Loucy (cell line): ENCODE results near the gene GPR39.

Source experiments
- EZH2phosphoT487 ChIP-seq: fragments of 200-600 bp; IDR thresholded peaks from 2 replicates; pipeline ENCODE4 v1.6.1; 2018; ENCODE audit warnings: antibody characterized with exemption, mild to moderate bottlenecking, moderate library complexity, borderline replicate concordance
- TF ChIP-seq, protein P1 (sequence below): fragments of 200-600 bp; sonication (generic); conservative IDR thresholded peaks from 2 replicates; pipeline ENCODE4 v1.5.1; 2014; ENCODE audit warnings: mild to moderate bottlenecking, antibody characterized with exemption, low read length

DNA sequence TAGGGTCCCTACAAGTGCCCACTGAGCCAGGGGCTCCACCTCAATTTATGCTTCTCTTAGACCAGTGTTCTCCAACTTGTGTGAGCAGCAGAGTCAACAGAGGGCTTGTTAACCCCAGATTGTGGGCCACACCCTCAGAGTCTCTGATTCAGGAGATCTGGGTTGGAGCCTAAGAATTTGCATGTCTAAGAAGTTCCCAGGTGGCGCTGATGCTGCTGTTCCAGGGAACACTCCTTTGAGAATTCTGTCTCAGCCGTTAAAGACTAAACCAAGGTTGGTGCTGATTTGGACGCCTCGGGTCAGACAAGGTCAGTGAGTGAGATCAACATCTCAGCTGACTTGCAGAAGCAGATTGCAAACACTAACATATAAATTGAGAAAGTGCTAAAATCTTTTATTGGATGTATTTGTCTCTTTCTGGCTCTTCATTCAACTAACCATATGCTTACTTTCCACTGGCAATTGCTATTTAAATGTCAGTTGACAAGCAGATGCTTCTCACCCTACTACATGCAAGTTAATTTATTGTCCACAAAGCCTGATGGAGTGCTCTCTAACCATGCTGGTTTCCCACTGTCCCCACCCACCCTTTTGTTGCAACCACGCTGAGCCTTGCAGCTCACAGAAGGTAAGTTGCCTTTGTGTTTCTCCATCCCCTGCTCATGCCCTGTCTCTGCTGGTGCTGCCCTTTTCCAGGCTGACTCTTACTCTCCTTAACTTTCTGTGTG is 221.9 kb downstream of the GPR39 start:
- TF ChIP-seq, protein P1, sequence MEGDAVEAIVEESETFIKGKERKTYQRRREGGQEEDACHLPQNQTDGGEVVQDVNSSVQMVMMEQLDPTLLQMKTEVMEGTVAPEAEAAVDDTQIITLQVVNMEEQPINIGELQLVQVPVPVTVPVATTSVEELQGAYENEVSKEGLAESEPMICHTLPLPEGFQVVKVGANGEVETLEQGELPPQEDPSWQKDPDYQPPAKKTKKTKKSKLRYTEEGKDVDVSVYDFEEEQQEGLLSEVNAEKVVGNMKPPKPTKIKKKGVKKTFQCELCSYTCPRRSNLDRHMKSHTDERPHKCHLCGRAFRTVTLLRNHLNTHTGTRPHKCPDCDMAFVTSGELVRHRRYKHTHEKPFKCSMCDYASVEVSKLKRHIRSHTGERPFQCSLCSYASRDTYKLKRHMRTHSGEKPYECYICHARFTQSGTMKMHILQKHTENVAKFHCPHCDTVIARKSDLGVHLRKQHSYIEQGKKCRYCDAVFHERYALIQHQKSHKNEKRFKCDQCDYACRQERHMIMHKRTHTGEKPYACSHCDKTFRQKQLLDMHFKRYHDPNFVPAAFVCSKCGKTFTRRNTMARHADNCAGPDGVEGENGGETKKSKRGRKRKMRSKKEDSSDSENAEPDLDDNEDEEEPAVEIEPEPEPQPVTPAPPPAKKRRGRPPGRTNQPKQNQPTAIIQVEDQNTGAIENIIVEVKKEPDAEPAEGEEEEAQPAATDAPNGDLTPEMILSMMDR, result no peak
- no peak for TF ChIP-seq EZH2phosphoT487
